ENCODE results near the gene KCNIP1.
"Not testable (repeated sequence)": the region's sequence is repeated elsewhere in the genome, so short reads cannot be mapped to it uniquely, and the experiment has no call there.

Gene KCNIP1

GRCh38 chr5:170749911-170750431, 246.2 kb downstream of the KCNIP1 start:
- no peak for DNase-seq (ENCODE audit: low read depth, low spot score)

DNA sequence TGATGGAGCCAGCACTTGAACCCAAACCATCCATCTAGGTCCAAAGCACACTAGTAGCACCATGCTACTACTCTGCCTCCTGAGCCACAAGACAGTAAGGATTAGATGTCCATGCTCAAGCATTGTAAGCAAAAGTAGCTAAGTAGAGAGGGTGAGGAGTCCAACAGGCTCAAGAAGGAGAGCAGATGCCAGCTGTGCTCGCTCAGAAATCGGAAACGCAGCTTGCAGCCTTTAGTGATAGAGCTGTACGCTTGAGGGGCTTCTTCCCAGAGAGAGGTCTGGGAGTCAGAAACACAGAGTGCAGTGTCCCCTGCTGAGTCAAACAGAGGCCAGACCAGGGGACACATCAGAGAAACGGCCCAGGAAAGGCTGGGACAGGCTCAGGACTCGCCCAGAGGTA, 247.0 kb downstream of the KCNIP1 start:
- DNase-seq (ENCODE audit: low read depth, low spot score) = no peak

DNA sequence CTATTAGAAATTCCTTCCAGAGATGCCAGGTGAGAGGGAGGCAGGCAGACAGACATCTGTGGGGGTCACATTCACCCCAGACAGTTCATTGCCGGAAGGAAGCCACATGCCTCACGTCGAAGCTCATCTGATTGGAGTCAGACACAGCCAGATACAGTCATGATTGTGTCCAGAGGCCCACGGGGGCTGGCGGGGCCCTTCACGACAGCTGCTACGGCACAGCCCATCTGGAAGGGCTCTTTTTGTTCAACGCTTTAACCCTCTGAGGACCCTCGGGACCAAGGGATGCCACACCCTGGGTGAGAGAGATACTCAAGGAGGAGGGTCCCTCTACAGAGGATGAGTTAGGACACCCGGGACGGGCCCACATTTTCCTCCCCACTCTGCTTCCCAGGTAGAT, 247.8 kb downstream of the KCNIP1 start:
- no peak for DNase-seq (ENCODE audit: low read depth, low spot score)

DNA sequence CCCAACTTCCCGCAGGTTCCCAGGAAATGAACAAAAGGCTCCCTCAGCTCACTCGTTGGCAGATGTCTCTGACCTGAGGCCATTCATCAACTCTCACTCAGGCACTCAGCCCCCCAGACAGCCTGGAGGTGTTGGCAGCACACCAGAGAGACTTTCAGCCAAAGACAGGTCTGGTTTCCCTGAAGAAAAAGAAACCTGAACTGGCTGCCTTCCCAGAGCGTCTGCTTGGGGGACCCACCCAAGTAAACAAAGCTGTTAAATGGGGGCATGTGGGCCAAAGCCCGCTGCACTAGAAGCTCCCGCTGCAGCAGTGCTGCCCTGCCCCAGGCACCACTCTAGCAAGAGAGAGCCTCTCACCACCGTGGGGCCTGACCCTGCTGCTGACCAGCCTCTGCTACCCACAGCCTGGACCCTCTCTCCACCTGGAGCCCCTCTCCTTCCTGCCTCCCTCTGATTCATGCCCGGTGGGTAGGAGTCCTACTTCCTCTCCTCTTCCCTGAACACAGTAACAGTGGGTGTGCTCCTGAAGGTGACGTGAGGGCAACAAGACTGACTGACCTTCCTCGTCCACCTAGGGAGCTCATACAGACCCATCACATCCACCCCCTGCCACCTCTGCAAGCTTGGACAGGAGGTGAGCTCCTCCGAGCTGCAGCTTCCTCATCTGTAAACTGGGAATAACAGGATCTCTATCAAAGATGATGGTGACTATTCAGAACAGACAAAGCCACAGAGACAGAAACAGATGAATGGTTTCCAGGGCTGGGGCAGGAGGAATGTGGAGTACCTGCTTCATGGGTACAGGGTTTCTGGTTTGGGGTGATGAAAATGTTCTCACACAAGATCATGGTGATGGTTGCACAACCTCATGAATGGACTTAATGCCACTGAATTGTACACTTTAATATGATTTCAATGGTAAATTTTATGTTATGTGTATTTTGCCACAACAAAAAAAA, 248.7 kb downstream of the KCNIP1 start:
- DNase-seq (ENCODE audit: low read depth, low spot score) = no peak

GRCh38 chr5:170753311-170753710, 249.5 kb downstream of the KCNIP1 start:
- DNase-seq (ENCODE audit: low read depth, low spot score) = no peak

GRCh38 chr5:170754508-170754907, 250.7 kb downstream of the KCNIP1 start:
- not testable (repeated sequence) for DNase-seq (ENCODE audit: low read depth, low spot score)

GRCh38 chr5:170755679-170756456, 252.0 kb downstream of the KCNIP1 start:
- no peak for DNase-seq (ENCODE audit: low read depth, low spot score)

- no peak for DNase-seq (ENCODE audit: low read depth, low spot score)
These were observed 252.9 kb downstream of the KCNIP1 start for GRCh38 chr5:170756691-170757090.

GRCh38 chr5:170757182-170757601, 253.4 kb downstream of the KCNIP1 start:
- DNase-seq (ENCODE audit: low read depth, low spot score) = no peak

GRCh38 chr5:170757669-170758068, 253.8 kb downstream of the KCNIP1 start:
- DNase-seq (ENCODE audit: low read depth, low spot score) = no peak

DNA sequence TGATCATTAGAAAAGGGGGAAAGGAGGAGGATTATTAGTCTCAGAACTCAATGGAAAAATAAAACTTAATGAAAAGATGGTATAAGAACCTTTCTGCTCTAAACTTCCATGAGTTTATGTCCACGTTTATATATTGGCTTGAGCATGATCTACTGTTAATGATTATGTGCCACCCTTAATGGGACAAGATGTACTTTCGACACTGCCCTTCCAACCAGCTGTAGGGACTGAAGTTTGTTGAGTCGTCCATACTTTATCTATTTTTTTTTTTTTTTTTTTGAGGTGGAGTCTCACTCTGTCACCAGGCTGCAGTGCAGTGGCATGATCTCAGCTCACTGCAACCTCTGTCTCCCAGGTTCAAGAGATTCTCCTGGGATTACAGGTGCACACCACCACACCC, 254.7 kb downstream of the KCNIP1 start:
- DNase-seq (ENCODE audit: low read depth, low spot score) = no peak

DNA sequence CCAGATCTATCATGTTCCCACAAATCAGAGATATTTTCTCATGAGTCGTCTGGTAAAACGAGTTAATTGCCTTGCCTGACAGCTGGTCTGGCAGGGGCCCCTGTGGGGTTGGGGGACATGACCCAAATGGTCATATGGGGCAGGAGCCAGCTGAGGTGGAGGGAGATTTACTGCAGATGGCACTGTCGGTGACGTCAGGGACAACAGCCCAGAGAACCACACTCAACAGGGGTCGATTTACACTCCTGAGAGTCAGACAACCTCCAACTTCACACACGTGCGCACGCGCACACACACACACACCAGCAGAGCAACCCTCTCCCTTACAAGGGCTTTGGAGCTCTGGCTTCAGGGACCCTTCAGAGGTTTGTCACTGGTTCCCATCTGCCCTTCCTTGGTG, 256.3 kb downstream of the KCNIP1 start:
- no peak for DNase-seq (ENCODE audit: low read depth, low spot score)

DNA sequence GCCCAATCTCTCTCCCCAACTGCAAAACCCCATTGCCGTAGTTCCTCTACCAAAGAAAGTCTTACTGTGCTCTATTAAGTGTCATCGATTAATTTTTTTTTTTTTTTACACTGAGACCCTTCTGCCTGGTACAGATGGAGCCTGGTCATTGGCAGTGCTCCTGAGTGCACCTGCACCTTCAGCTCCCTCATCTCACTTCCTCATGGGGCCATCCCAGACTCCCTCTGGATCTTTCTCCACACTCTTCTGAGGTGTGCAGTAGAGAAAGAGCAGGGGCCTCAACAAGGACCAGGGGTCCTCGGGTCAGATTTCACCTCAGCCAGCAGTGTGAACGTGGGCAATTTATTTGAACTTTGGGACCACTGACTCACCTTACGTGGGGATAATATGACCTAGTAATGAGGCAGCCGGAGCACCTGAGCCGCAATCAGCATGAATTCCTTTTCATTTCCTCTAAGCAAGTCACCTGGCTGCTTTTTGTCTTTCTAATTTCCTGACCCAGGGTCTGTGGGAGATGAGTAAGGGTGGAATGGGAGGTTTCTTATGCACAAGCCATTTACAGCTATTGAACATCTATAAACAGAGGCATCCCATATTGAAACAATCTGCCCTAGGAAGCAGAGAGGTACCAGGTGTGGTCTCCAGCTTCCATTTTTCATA, 257.4 kb downstream of the KCNIP1 start:
- no peak for DNase-seq (ENCODE audit: low read depth, low spot score)

DNA sequence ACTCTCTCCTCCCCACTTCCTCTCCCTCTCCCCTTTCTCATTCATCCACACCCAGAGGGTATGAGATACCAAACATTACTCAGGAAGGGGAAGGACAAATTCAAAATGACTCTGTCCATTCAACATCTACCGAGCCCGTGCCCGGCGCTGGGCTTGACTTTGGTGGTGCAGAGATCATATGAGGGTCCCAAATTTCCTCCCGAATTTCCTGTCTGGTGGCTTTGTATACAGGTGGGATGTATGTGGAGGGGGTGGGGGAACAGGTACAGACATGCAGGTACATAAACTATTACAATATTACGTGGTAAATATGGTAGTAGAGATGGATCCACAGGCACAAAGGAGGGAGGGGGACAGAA, 257.9 kb downstream of the KCNIP1 start:
- no peak for DNase-seq (ENCODE audit: low read depth, low spot score)

GRCh38 chr5:170762298-170762697, 258.5 kb downstream of the KCNIP1 start:
- DNase-seq (ENCODE audit: low read depth, low spot score) = not testable (repeated sequence)

DNA sequence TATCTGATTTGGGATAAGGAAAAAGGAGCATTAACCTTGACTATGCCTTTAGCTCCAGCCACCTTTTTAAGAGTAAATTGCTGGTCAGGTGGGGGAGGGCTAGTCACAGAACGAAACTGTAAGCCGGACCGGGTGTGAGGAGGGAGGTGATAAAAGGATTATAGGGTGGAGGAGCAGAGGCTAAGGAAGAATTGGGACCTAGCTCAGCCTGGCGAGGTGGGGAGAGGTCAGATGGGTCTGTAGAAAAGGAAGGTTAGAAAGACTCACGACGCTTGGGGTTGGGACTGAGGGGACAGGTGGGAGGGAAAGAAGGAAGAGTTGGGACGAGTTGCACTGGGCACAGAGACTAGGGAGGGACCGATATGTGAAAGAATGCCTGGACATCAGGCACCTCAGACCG, 262.0 kb downstream of the KCNIP1 start:
- not testable (repeated sequence) for DNase-seq (ENCODE audit: low read depth, low spot score)

- DNase-seq (ENCODE audit: low read depth, low spot score) = no peak
These were observed 265.4 kb downstream of the KCNIP1 start for GRCh38 chr5:170769246-170769645.

DNA sequence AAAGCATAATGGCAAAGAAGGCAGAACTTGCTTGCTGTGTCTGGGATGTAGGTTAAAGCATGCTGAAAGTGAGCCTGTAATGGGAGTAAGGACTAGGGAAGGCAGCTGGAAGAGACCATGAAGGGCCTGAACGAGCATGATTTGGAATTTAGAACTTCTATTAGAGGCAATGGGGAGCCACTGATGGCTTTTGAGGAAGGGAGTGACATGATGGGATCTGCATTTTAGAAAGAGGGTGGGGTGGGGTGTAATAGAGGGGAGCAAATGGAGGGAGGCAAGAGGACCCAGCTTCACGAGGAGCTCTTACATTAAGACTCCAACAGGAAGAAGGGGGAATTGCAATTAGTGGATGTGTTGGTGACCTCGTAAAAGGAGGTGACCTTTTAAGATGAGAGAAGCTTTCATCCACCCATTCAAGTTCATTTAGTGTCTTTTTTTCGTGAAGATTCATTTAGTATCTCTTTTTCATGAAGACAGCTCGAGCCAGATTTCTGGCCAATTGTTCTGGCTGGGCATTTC, 266.1 kb downstream of the KCNIP1 start:
- DNase-seq (ENCODE audit: low read depth, low spot score) = no peak

- no peak for DNase-seq (ENCODE audit: low read depth, low spot score)
These were observed 267.7 kb downstream of the KCNIP1 start for GRCh38 chr5:170771496-170771895.

DNA sequence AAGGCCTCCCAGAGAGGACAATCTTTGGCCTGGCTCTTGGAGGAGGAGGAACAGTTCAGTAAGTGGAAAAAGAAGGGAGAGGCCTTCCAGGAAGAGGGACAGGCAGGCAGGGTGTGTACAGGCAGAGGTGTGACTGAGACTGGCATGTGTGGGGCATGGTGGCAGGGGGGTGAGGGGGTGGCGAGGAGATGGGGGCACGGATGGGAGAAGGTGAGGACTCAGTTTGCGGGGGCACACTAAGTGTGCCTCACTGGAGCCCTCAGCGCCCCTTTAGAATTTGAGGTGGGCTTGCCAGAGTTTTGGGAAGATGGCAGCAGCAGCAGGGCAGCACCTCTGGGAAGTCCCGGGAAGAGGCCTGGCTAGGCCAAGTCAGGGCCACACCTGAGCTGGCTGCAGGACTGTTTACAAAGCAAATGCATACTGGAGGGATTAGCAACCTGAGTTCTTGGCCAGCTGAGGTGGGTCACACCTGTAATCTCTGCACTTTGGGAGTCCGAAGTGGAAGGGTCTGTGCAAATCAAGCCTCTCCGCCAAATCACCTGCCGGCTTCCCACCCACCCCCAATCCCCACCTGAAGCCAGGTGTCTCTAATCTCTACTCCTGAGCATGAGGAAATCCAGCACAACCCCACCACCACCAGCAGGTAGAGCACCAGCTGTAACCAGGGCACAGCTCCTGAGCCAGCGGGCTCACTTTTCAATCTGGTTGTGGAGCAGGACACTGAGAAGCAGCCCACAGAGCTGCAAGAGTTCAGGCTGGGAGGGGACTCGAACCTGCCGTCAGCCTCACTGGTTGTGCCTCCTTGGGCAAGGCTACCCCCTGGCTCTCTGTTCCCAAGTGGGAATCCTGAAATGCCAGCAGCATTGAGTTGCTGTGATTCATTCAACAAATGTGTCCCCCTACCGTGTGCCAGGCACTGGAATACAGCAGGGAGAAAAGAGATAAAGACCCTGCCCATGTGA, 269.5 kb downstream of the KCNIP1 start:
- no peak for DNase-seq (ENCODE audit: low read depth, low spot score)

DNA sequence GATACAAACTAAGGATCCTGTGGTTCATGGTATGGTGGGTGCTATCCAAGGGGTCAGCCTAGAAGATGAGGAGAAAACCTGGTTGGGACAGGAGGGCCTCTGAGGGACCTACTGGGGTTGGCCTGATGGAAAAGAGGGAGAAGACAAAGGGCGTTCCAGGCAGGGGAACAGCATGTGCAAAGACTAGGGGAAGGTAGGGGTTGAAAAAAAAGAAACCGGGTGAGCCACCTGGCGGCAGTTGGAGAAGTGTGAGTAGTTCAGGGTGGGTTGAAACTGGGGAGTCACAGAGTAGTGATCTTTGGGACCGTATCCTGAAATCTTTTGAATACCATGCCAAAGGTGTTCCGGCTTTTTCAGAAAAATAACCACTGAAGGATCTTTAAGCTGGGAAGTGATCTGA, 271.0 kb downstream of the KCNIP1 start:
- no peak for DNase-seq (ENCODE audit: low read depth, low spot score)

All from smooth muscle cell of the brain vasculature (primary cell).